Measurements from ENCODE around the gene TMEM202. TPM values are rescaled to one million over a fixed set of nuclear protein-coding genes. Genes with fewer than 3 reads are reported as not detected.
A peak's percentile ranks its signal among the peaks of the same experiment; 100 is the strongest.

Gene TMEM202
- total and polyA plus RNA-seq, 2 of the 13 experiments (the other 11 are each of a cell fraction or from before 2014, with no cell fraction given), result not detected

DNA sequence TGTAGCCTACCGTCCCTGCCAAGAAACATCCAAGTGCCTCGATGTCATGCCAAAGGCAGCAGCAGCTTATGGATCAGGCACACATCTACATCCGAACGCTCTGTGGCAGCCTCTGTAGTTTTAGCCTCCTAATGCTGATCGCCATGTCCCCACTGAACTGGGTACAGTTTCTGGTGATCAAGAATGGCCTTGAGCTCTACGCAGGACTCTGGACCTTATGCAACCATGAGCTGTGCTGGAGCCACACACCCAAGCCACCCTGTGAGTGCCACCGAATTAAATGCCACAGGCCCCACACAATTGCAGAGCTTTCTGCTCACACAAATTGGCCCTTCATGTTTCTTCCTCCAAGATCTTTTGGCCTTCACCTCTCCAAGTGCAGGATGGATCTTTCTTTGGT lies 543 bp downstream of the TMEM202 start (continued):
- TF ChIP-seq DNMT3B (CRISPR knock-in tag; conservative IDR thresholded peaks at IDR 0.05) (no peak), GTF3A (CRISPR knock-in tag; conservative IDR thresholded peaks at IDR 0.05) (no peak), ZNF678 (CRISPR knock-in tag; IDR thresholded peaks at IDR 0.05) (no peak), ZMYM3 (CRISPR knock-in tag; IDR thresholded peaks at IDR 0.05) (0 out of 2 replicates have a peak, but pooled peaks have one; percentile 39), TRIM24 (CRISPR knock-in tag; IDR thresholded peaks at IDR 0.05) (0 out of 2 replicates have a peak, but pooled peaks have one; percentile 27), ZNF773 (CRISPR knock-in tag; IDR thresholded peaks at IDR 0.05; ENCODE audit: borderline replicate concordance) (no peak), GRHL1 (CRISPR knock-in tag; conservative IDR thresholded peaks at IDR 0.05) (no peak), SKI (IDR thresholded peaks at IDR 0.05; ENCODE audit: partially characterized antibody) (no peak), ZGPAT (CRISPR knock-in tag; IDR thresholded peaks at IDR 0.05) (0 out of 2 replicates have a peak, but pooled peaks have one; percentile 18), ZMAT5 (CRISPR knock-in tag; IDR thresholded peaks at IDR 0.05; ENCODE audit: borderline replicate concordance, low read depth) (no peak), ZNF703 (CRISPR knock-in tag; IDR thresholded peaks at IDR 0.05; ENCODE audit: borderline replicate concordance) (no peak), ZBTB1 (CRISPR knock-in tag; IDR thresholded peaks at IDR 0.05; ENCODE audit: borderline replicate concordance) (no peak), ZNF326 (CRISPR knock-in tag; IDR thresholded peaks at IDR 0.05; ENCODE audit: borderline replicate concordance) (no peak), KDM1A (CRISPR knock-in tag; IDR thresholded peaks at IDR 0.05) (0 out of 2 replicates have a peak, but pooled peaks have one; percentile 6), YY1 (IDR thresholded peaks at IDR 0.05; ENCODE audit: insufficient read depth, insufficient replicate concordance, low read depth, low read length) (no peak), BCL6 (CRISPR knock-in tag; IDR thresholded peaks at IDR 0.05) (peak; percentile 37; the same call in 1 of the 2 replicates)
- TF ChIP-seq, protein P1, sequence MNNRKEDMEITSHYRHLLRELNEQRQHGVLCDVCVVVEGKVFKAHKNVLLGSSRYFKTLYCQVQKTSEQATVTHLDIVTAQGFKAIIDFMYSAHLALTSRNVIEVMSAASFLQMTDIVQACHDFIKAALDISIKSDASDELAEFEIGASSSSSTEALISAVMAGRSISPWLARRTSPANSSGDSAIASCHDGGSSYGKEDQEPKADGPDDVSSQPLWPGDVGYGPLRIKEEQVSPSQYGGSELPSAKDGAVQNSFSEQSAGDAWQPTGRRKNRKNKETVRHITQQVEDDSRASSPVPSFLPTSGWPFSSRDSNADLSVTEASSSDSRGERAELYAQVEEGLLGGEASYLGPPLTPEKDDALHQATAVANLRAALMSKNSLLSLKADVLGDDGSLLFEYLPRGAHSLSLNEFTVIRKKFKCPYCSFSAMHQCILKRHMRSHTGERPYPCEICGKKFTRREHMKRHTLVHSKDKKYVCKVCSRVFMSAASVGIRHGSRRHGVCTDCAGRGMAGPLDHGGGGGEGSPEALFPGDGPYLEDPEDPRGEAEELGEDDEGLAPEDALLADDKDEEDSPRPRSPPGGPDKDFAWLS (CRISPR knock-in tag; IDR thresholded peaks at IDR 0.05; ENCODE audit: borderline replicate concordance), result no peak
- TF ChIP-seq, protein P2, sequence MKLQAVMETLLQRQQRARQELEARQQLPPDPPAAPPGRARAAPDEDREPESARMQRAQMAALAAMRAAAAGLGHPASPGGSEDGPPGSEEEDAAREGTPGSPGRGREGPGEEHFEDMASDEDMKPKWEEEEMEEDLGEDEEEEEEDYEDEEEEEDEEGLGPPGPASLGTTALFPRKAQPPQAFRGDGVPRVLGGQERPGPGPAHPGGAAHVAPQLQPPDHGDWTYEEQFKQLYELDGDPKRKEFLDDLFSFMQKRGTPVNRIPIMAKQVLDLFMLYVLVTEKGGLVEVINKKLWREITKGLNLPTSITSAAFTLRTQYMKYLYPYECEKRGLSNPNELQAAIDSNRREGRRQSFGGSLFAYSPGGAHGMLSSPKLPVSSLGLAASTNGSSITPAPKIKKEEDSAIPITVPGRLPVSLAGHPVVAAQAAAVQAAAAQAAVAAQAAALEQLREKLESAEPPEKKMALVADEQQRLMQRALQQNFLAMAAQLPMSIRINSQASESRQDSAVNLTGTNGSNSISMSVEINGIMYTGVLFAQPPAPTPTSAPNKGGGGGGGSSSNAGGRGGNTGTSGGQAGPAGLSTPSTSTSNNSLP (IDR thresholded peaks at IDR 0.05; ENCODE audit: low read depth, low read length), result 0 out of 2 replicates have a peak, but pooled peaks have one; percentile 13
- TF ChIP-seq, protein P3, sequence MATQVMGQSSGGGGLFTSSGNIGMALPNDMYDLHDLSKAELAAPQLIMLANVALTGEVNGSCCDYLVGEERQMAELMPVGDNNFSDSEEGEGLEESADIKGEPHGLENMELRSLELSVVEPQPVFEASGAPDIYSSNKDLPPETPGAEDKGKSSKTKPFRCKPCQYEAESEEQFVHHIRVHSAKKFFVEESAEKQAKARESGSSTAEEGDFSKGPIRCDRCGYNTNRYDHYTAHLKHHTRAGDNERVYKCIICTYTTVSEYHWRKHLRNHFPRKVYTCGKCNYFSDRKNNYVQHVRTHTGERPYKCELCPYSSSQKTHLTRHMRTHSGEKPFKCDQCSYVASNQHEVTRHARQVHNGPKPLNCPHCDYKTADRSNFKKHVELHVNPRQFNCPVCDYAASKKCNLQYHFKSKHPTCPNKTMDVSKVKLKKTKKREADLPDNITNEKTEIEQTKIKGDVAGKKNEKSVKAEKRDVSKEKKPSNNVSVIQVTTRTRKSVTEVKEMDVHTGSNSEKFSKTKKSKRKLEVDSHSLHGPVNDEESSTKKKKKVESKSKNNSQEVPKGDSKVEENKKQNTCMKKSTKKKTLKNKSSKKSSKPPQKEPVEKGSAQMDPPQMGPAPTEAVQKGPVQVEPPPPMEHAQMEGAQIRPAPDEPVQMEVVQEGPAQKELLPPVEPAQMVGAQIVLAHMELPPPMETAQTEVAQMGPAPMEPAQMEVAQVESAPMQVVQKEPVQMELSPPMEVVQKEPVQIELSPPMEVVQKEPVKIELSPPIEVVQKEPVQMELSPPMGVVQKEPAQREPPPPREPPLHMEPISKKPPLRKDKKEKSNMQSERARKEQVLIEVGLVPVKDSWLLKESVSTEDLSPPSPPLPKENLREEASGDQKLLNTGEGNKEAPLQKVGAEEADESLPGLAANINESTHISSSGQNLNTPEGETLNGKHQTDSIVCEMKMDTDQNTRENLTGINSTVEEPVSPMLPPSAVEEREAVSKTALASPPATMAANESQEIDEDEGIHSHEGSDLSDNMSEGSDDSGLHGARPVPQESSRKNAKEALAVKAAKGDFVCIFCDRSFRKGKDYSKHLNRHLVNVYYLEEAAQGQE (IDR thresholded peaks at IDR 0.05; ENCODE audit: borderline replicate concordance in 1 of 2, low read depth in 1 of 2, low read length in 2 of 2), result no peak

Measured in HepG2 (cell line).